GM12891 (cell line): ENCODE data around the gene UGT2A1.

Experiments
- POLR2A ChIP-seq: IDR thresholded peaks from 2 replicates; pipeline ENCODE4 v1.6.1; 2011; ENCODE audit warnings: low read depth, low read length, control low read depth
- POLR2AphosphoS5 ChIP-seq: IDR thresholded peaks from 2 replicates; pipeline ENCODE4 v1.6.1; 2011; ENCODE audit warnings: low read depth, low read length, control low read depth

DNA sequence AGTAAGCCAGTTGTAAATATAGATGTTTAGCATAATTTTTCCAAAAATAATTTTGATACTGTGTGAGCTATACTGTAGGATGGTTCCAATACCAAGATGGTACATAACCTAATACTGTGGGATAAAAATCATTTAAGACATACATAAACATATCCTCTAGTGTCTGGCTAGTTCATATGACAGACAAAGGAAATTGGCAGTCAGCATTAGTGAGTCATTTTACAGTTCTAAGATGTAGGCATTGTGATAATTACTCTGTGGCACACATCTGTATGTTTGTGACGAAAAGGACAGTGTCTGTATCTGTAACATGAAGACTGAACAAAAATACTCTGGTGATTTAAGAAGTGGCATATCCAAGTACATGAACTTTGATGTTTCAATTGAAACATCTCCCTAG is 63.2 kb downstream of the UGT2A1 start:
- TF ChIP-seq POLR2A (no peak), POLR2AphosphoS5 (no peak)
